Lower leg skin (tissue), 4 donors: ENCODE measurements around the gene NUSAP1. TPM values are rescaled to one million over a fixed set of nuclear protein-coding genes. Genes with fewer than 3 reads are reported as not detected.
"Not testable (repeated sequence)": the region's sequence is repeated elsewhere in the genome, so short reads cannot be mapped to it uniquely, and the experiment has no call there.

Experiments
- DNase-seq, 2 donors: peaks; one replicate each; pipeline ENCODE4 v3.0.0-alpha.2; 2019; ENCODE audit warnings: low spot score in 2 of 2
- H3K4me3 ChIP-seq: fragments of 200-600 bp; sonication (generic); 2 replicates; pipeline ENCODE4 v1.5.1; 2017; ENCODE audit warnings: mild to moderate bottlenecking, low read depth; ENCODE audit not compliant: poor library complexity, severe bottlenecking
- POLR2A ChIP-seq, 2 donors: fragments of 450-650 bp; IDR thresholded peaks; one replicate each; pipeline ENCODE4 v1.6.1; 2016 to 2017; ENCODE audit warnings: antibody characterized with exemption in 2 of 2, mild to moderate bottlenecking in 1 of 2, moderate library complexity in 1 of 2
- WGBS, 2 donors: methylation state at CpG; one replicate each; pipeline ENCODE4 v1.1.5; 2018; 5-methylcytosine and 5-hydroxymethylcytosine counted together
- intact Hi-C: fragments of 100-400 bp; cut with DNase I; formaldehyde crosslinking; loops from one replicate; pipeline ENCODE4 v1.15.0; 2023; ENCODE audit warnings: low total_unique reads
- total RNA-seq, 4 donors: library from RNA; depleted of rRNA; stranded (reverse); fragments of >200 nt; gene quantifications; one replicate each; pipeline ENCODE4 v1.1.0, GENCODE V29; 2016
- TF ChIP-seq, protein P1 (sequence below), 3 donors: fragments of 450-650 bp; IDR thresholded peaks; one replicate each; pipeline ENCODE4 v1.5.1; 2016; ENCODE audit warnings: antibody characterized with exemption in 3 of 3, mild to moderate bottlenecking in 3 of 3, moderate library complexity in 2 of 3

Gene NUSAP1, protein sequence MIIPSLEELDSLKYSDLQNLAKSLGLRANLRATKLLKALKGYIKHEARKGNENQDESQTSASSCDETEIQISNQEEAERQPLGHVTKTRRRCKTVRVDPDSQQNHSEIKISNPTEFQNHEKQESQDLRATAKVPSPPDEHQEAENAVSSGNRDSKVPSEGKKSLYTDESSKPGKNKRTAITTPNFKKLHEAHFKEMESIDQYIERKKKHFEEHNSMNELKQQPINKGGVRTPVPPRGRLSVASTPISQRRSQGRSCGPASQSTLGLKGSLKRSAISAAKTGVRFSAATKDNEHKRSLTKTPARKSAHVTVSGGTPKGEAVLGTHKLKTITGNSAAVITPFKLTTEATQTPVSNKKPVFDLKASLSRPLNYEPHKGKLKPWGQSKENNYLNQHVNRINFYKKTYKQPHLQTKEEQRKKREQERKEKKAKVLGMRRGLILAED
- 10 to 100 TPM in 2 of 4 donors, 1 to 10 TPM in 2; 3.2 to 17.4 (median 12.0) TPM for total RNA-seq

DNA sequence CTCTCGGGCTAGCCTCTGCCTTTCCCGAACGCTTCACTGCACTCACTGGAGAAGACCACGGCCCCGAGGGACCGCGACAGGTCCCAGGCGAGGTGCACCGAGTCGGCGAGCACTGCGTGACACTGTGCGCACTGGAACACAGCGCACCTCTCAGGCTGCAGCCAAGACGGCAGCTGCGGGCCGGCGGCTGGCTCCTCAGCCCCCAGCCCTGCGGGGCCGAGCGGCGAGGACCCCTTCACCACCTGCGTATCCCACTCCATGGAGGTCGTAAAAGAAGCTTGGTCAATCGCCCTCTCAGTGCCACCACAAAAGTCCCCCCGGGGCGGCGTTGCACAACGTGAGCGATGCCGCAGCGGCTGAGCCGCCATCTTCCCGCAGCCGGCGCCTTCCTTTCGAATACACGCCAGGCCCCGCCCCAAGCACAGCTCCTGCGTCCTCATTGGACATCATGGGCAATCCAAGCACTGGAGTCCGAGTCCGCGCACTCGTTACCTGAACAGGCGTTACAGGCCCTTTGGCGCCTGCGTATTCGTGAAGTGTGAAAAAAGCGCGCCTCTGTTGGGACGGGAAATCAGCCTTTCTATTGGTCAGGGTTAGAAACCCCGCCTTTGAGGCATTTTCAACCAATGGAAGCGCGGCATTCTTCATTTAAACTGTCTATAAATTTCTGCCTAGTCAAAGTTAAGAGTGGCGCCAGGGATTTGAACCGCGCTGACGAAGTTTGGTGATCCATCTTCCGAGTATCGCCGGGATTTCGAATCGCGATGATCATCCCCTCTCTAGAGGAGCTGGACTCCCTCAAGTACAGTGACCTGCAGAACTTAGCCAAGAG is at the start of gene NUSAP1, which contains the start of gene OIP5:
TSS of gene NUSAP1 (plus strand) at position 688 of the 832 bp plus-strand sequence. CDS start at position 765, 77 bp downstream.
TSS of gene OIP5 (minus strand) at position 398 of the 832 bp plus-strand sequence. CDS start at position 368, 30 bp downstream.
- intact Hi-C loops, result no loop called here
- DNase-seq, result peak; percentile 99
- peak within 1 kb of the TSS; percentile 66 for H3K4me3 ChIP-seq
- 0 to 1% methylated on average over 62 to 64 of the region's 64 CpGs for WGBS, 2 donors
- TF ChIP-seq, protein P1, sequence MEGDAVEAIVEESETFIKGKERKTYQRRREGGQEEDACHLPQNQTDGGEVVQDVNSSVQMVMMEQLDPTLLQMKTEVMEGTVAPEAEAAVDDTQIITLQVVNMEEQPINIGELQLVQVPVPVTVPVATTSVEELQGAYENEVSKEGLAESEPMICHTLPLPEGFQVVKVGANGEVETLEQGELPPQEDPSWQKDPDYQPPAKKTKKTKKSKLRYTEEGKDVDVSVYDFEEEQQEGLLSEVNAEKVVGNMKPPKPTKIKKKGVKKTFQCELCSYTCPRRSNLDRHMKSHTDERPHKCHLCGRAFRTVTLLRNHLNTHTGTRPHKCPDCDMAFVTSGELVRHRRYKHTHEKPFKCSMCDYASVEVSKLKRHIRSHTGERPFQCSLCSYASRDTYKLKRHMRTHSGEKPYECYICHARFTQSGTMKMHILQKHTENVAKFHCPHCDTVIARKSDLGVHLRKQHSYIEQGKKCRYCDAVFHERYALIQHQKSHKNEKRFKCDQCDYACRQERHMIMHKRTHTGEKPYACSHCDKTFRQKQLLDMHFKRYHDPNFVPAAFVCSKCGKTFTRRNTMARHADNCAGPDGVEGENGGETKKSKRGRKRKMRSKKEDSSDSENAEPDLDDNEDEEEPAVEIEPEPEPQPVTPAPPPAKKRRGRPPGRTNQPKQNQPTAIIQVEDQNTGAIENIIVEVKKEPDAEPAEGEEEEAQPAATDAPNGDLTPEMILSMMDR (IDR thresholded peaks at IDR 0.05), result peak in 1 of 3 donors; percentile 66
- no peak for TF ChIP-seq POLR2A (IDR thresholded peaks at IDR 0.05)

DNA sequence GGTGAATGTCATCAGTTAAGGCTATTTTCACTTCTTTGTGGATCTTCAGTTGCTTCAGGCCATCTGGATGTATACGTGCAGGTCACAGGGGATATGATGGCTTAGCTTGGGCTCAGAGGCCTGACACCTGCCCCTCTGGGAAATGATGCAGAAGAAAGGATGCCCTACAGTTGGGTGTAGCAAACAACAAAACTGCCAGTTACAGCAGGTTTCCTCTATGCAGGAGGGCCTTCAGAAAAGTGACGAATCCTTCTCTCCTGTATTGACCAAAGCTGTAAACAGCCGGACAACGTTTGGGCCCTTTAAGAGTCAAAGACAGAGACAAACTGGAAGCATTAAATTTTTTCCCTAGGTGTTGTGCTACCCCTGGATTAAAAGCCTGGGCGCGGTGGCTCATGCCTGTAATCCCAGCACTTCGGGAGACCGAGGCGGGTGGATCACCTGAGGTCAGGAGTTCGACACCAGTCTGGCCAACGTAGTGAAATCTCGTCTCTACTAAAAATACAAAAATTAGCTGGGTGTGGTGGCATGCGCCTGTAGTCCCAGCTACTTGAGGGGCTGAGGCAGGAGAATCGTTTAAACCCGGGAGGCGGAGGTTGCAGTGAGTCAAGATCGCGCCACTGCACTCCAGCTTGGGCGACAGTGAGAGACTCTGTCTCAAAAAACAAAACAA is 49.6 kb upstream of the NUSAP1 start:
- intact Hi-C loops, result not testable (repeated sequence)
- 39 to 40% methylated on average over 19 of the region's 19 CpGs for WGBS, 2 donors
- peak in 1 of 2 donors; percentile 76 for DNase-seq
- H3K4me3 ChIP-seq, result peak overlapping the region; percentile 79

DNA sequence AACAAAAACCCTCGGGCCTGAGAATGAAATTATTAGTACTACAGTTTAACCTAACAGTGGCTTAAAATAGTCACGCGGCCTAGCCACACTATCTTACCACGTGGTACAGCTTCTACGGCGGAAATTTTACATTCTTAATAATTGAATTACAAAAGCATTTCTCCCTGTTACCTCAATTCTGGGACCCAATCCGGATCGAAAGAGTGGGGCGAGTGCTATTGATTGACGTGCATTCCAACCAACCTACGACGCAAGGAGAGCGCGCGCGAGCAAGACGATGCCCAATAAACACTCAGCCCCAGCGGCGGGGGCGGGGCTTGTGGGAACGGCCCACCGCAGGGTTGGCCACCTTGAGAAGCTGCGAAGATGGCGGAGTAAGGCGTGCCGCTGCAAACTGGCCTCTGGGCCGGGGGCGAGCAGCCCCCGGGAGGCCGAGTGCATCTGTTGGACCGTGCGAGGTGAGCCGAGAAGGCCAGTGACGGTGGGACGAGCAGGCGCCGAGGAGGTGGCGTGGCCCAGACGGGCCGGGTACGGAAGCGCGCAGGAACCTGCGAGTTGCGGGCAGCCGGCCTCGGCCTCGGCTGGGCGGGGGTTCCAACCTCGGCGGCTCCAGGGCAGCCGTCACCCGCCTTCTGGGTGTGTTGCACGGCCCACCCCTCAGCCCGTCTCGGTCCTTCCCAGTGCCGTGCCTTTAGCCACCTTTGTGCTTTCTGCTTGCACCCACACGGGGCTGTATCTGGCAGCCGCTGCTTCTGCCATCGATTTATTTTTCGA is 48.8 kb upstream of the NUSAP1 start:
- DNase-seq, result peak; percentile 98 to 99
- H3K4me3 ChIP-seq, result peak overlapping the region; percentile 79
- WGBS, 2 donors, result 1% methylated on average over 58 to 60 of the region's 61 CpGs
- intact Hi-C loops, result no loop called here
- TF ChIP-seq, protein P1 (IDR thresholded peaks at IDR 0.05), result no peak
- TF ChIP-seq POLR2A (IDR thresholded peaks at IDR 0.05), result no peak

DNA sequence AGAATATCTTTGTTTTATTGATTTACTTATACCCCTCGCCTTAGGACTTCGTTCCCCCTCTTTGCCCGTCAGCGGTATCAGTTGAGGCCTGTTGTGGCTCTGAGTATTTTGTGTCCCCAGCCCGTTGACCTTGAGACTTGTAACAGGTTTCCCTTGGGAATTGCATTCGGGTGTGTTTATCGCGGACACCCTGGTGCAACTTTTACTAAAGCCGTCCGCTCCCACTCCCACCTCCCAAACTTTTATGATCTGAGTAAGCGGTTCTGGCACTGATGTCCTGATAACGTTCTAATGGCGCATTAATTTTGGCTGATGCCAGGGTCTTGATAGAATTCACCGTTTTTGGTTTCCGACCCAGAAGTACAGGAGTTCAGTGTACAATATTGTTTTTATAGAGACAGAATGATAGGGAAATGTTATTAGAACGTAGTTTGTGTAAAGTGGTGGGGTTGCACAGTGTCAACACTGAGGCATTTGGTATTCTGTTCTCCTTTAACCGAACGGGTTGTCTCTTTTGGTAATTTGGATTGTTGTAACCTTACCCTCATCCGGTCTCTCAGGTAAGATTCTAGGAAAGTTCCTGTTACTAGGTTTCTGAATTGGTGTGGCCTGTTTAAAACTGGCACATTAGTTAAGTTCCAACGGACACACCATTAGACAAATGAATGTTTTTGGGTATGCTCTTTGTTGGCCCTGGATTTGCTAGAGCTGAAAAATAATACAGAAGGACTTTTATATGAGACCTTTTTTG is 48.1 kb upstream of the NUSAP1 start:
- intact Hi-C loops, result no loop called here
- WGBS, 2 donors, result 1% methylated on average over 20 of the region's 20 CpGs
- H3K4me3 ChIP-seq, result peak overlapping the region; percentile 79
- peak; percentile 17 to 75 for DNase-seq
- TF ChIP-seq, protein P1 (IDR thresholded peaks at IDR 0.05), result no peak
- no peak for TF ChIP-seq POLR2A (IDR thresholded peaks at IDR 0.05)

DNA sequence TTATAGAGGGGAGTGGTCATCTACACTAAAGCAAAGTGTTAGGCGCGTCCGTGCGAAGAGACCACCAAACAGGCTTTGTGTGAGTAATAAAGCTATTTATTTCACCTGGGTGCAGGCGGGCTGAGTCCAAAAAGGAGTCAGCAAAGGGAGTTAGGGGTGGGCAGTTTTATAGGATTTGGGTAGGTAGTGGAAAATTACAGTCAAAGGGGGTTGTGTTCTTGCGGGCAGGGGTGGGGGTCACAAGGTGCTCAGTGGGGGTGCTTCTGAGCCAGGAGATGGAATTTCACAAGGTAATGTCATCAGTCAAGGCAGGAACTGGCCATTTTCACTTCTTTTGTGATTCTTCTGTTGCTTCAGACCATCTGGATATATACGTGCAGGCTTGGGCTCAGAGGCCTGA is 47.4 kb upstream of the NUSAP1 start:
- intact Hi-C loops, result no loop called here
- DNase-seq, result no peak
- TF ChIP-seq, protein P1 (IDR thresholded peaks at IDR 0.05), result no peak
- no peak for TF ChIP-seq POLR2A (IDR thresholded peaks at IDR 0.05)
- H3K4me3 ChIP-seq, result no peak overlapping the region
- WGBS, 2 donors, result 43 to 47% methylated on average over 7 of the region's 7 CpGs
